Natural killer cell treated with Interleukin-12 subunit alpha and Interleukin-12 subunit beta and Interleukin-15 and Interleukin-18, amount 100 ng/mL, for 72 hours (primary cell): ENCODE data around the gene ZFP69B. TPM values are rescaled to one million over a fixed set of nuclear protein-coding genes. Genes with fewer than 3 reads are reported as not detected.

Source experiments
- ATAC-seq, 2 donors: fragments of 150-1000 bp; cut with Tn5 transposase in 1 of 2; sonication (Bioruptor Pico), chemical (Tn5 transposase) in 1 of 2; 2 replicates each; pipeline ENCODE4 v1.10.0; 2021
- DNase-seq: peaks from one replicate; pipeline ENCODE4 v3.0.0; 2022; ENCODE audit warnings: low spot score
- H3K27ac Mint-ChIP-seq, 2 donors: 1 replicate in 1 of 2; 2 replicates in 1 of 2; pipeline ENCODE4 v1.8.0; 2022; ENCODE audit warnings: mixed read lengths in 2 of 2, mild to moderate bottlenecking in 1 of 2, moderate library complexity in 1 of 2
- H3K27me3 Mint-ChIP-seq, 2 donors: 1 replicate in 1 of 2; 2 replicates in 1 of 2; pipeline ENCODE4 v1.8.0; 2022; ENCODE audit warnings: mixed read lengths in 2 of 2
- H3K36me3 Mint-ChIP-seq: one replicate; pipeline ENCODE4 v1.8.0; 2022; ENCODE audit warnings: mixed read lengths
- H3K4me1 Mint-ChIP-seq, 2 donors: 1 replicate in 1 of 2; 2 replicates in 1 of 2; pipeline ENCODE4 v1.8.0; 2022; ENCODE audit warnings: low read depth in 2 of 2, mixed read lengths in 2 of 2, mild to moderate bottlenecking in 1 of 2
- H3K4me3 Mint-ChIP-seq: one replicate; pipeline ENCODE4 v1.8.0; 2022; ENCODE audit warnings: mixed read lengths
- H3K9me3 Mint-ChIP-seq: 2 replicates; pipeline ENCODE4 v1.8.0; 2022; ENCODE audit warnings: mixed read lengths
- total RNA-seq, 2 donors: library from RNA; stranded (reverse); gene quantifications; one replicate each; pipeline ENCODE4 v1.2.3, GENCODE V29; 2022

ZFP69B gene
- 1 to 10 TPM; 4.0 to 6.2 TPM for total RNA-seq

DNA sequence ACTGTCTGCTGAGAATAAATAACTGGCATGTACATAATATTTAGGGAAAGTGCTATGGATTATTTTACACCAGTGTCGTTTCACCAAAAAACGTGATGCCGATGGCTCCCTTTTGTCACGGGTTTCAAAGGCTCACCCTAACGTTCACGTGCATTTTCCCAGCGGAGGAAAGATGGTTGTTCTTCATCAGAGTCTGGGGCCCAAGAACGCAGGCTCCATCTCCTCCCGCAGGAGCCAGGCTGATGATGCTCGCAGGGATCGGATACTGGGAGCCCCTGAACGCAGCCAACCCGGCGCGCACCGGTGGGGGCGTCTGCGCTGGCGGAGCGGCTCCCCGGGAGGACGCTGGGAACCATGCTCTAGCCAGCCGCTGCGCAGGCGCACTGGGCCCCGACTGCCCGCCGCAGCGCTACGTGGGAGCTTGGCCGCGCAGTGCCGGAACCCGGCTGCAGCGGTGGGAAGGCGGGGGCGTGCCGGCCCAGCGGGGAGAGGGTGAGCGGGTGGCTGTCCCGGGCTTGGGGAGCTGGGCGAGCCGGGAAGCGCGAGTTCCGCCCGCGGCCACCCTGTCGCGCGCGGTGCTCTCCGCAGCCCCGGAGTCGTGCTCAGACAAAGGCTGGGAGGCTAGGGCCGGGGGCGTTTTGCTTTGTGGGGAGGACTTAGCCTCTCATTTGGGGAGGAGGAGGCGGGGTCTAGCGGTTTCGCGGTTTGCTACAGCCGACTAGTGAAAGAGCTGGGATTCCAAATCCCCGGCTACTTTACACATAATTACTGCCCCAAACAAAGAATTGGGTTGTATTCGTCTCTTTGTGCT is at the start of gene ZFP69B:
TSS of gene ZFP69B (plus strand) at position 793 of the 811 bp plus-strand sequence. CDS start 486 bp downstream, outside the sequence.
- ATAC-seq = peak; percentile 91 to 93
- no peaks in the 10 kb centered on the region for H3K27me3 Mint-ChIP-seq
- peak within 1 kb of the TSS; percentile 97 for H3K27ac Mint-ChIP-seq
- H3K36me3 Mint-ChIP-seq = peaks cover 47% of the 10 kb centered on the region
- peaks cover 19% of the 10 kb centered on the region for H3K9me3 Mint-ChIP-seq
- H3K4me3 Mint-ChIP-seq = peak within 1 kb of the TSS; percentile 93
- H3K4me1 Mint-ChIP-seq = peaks cover 21 to 24% of the 10 kb centered on the region in 2 donors
- DNase-seq = peak; percentile 98

DNA sequence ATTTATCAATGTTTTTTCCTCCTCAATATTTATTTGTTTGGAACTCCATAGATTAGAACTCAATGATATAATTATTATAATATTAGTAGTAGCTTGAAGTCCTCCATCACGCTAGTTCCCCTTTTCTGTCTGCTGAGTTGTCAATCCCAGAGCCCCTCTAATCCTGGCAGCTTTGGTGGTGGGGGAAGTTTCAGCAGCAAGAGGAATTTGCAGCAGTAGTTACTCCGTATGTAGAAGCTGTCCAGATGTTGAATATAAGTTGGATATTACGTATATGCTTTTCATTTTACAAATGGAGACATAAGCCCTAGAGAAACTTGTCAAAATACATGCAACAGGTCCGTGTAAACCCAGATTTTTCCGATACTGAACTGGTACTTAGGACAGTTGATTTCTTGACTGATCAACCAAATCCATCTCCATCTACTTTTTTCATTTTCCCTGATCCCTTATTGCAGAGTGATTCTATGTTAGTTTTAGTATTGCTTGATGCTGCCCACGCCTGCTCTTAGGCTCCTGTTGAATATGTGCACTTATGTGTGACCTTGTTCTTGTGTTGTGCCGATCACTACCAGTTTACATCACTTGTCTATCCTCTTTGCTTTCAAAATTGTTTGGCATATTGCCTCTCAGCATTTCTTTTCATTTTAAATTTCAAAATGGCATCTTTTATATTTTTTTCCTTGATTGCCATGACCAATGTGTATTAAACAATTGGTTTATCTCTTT is 48.6 kb upstream of the ZFP69B start:
- Mint-ChIP-seq H3K4me3 (peak overlapping the region; percentile 81), H3K27ac (peak overlapping the region; percentile 57 to 89), H3K9me3 (no peaks in the 10 kb centered on the region), H3K36me3 (peaks cover 13% of the 10 kb centered on the region), H3K4me1 (peaks cover 45 to 58% of the 10 kb centered on the region in 2 donors), H3K27me3 (no peaks in the 10 kb centered on the region)
- no peak for ATAC-seq
- DNase-seq = no peak

DNA sequence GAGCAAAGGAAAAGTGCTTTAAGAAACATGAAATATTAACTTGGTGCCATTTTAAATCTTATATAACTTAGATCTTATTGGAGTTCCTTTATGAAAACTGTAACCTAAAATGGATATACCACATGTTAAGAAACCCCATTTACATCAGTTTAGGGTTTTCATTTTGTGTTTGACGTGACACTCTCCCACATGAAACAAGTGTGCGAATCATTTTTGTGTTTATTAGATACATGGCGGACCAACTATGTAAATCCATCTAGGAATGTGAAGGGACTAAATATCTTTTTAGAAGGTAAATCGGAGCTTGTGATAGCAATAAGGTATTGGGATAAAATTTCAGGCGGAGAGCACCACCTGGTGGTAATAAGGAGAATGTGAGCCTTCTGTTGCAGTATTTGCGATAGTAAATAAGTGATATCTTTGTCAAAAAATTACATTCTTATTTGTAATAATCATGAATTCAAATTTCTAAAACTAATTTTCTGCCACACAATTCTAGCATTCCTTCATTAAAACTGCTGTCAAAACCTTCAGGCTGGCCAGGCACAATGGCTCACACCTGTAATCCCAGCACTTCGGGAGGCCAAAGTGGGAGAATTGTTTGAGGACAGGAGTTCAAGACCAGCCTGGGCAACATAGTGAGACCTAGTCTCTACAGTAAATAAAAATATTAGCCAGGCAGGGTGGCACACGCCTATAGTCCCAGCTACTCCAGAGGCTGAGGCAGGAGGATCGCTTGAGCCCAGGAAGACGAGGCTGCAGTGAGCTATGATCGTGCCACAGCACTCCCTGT is 45.4 kb upstream of the ZFP69B start:
- DNase-seq (no peak), ATAC-seq (peak in 1 of 2 donors; percentile 63)
- Mint-ChIP-seq H3K27me3 (no peaks in the 10 kb centered on the region), H3K36me3 (peaks cover 19% of the 10 kb centered on the region), H3K4me1 (peaks cover 38 to 39% of the 10 kb centered on the region in 2 donors), H3K27ac (peak overlapping the region; percentile 57 to 89), H3K4me3 (peak overlapping the region; percentile 40), H3K9me3 (no peaks in the 10 kb centered on the region)

DNA sequence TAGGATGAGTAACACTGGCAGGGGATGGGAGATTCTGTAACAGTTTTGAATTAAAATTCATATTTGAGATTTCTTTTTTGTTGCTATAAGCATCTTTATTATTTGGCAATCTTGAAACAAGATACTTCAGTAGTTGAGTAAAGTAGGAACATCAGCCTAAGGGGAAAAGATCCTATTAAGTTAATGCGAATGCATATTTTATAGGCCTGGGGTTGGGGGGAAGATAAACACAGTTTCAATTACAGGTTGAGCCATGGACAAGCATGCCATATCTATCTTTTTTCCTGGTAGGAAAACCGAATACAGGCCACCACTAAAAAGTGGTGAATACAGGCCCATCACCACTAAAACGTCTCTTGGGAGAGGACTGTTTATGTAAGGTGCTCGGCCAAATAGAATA is 44.5 kb upstream of the ZFP69B start:
- no peak for ATAC-seq
- Mint-ChIP-seq H3K4me1 (peaks cover 30 to 31% of the 10 kb centered on the region in 2 donors), H3K4me3 (no peak overlapping the region), H3K27ac (peak overlapping the region in 1 of 2 donors; percentile 13), H3K9me3 (no peaks in the 10 kb centered on the region), H3K27me3 (no peaks in the 10 kb centered on the region), H3K36me3 (peaks cover 13% of the 10 kb centered on the region)
- DNase-seq = no peak

- ATAC-seq (no peak), DNase-seq (no peak)
- Mint-ChIP-seq H3K4me1 (peaks cover 26 to 27% of the 10 kb centered on the region in 2 donors), H3K4me3 (no peak overlapping the region), H3K9me3 (no peaks in the 10 kb centered on the region), H3K36me3 (peaks cover 17% of the 10 kb centered on the region), H3K27me3 (no peaks in the 10 kb centered on the region), H3K27ac (no peak overlapping the region)
Observed at GRCh38 chr1:40407453-40407852, 42.8 kb upstream of the ZFP69B start.

DNA sequence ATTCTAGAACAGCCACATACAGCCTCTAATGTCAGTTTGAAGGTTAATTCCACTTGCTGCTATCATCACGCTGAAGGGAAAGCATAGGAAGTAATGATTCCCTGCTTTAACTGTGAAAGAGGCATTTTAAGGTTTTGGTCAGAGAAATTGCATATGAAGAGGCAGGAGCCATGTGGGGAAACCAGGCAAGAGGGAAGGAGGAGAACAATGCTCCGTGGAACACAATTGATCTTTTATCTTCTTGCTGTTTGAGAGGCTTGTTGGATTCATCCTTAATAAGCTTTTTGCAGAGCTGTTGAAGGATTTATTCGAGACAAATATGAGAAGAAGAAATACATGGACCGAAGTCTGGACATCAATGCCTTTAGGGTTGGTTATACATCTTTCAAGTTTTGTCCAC is 40.8 kb upstream of the ZFP69B start:
- Mint-ChIP-seq H3K27me3 (no peaks in the 10 kb centered on the region), H3K4me1 (peaks cover 31 to 40% of the 10 kb centered on the region in 2 donors), H3K9me3 (no peaks in the 10 kb centered on the region), H3K36me3 (peaks cover 31% of the 10 kb centered on the region), H3K4me3 (no peak overlapping the region), H3K27ac (no peak overlapping the region)
- ATAC-seq = no peak
- no peak for DNase-seq

GRCh38 chr1:40411294-40411693 is 39.0 kb upstream of the ZFP69B start:
- Mint-ChIP-seq H3K36me3 (peaks cover 45% of the 10 kb centered on the region), H3K27ac (no peak overlapping the region), H3K27me3 (no peaks in the 10 kb centered on the region), H3K4me1 (peaks cover 43 to 48% of the 10 kb centered on the region in 2 donors), H3K9me3 (no peaks in the 10 kb centered on the region), H3K4me3 (no peak overlapping the region)
- DNase-seq (no peak), ATAC-seq (no peak)

DNA sequence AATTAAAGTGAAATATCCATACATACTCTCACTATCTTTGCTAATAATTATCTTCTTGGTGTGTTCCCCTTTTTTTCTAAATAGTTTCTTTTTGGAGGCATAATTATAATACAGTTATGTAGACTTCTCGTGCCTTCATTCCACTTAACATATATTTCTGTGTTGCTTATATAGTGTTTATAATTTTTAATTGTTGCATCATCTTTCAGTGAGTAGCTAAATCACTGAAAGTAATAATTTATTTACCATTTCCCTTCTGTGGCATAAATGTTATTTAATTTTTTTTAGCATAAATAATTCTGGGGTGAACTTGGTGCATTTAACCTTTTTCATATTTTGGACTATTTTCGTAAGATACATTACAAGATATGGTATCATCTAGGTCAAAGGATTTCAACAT is 38.4 kb upstream of the ZFP69B start:
- no peaks in the 10 kb centered on the region for H3K9me3 Mint-ChIP-seq
- no peaks in the 10 kb centered on the region for H3K27me3 Mint-ChIP-seq
- DNase-seq (no peak), ATAC-seq (no peak)
- H3K4me3 Mint-ChIP-seq = no peak overlapping the region
- H3K4me1 Mint-ChIP-seq = peaks cover 43 to 45% of the 10 kb centered on the region in 2 donors
- H3K27ac Mint-ChIP-seq = peak overlapping the region; percentile 40 to 84
- H3K36me3 Mint-ChIP-seq = peaks cover 46% of the 10 kb centered on the region

- Mint-ChIP-seq H3K9me3 (no peaks in the 10 kb centered on the region), H3K27me3 (no peaks in the 10 kb centered on the region), H3K27ac (peak overlapping the region; percentile 84 to 89), H3K4me1 (peaks cover 39 to 43% of the 10 kb centered on the region in 2 donors), H3K4me3 (peak overlapping the region; percentile 43), H3K36me3 (peaks cover 65% of the 10 kb centered on the region)
- ATAC-seq (no peak), DNase-seq (no peak)
Observed at GRCh38 chr1:40413527-40414252, 36.6 kb upstream of the ZFP69B start.

DNA sequence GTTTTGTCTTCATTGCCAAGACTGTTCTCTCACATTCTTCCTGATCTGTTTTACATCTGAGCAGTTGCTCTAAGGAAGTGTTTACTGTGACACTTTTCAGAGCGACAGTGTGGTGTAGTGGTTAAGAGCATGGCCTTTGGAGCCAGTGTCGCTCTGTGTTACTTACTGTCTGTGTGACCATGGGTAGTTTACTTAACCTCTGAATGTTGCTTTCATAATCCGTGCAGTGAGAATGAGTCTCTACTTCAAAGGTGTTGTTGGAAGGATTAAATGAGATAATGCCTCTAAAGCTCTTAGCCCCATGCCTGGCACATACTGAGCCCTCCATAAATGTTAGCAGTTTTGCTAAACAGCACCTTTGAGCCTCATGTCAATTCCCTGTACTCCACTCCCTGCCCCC is 35.9 kb upstream of the ZFP69B start:
- DNase-seq = no peak
- H3K27me3 Mint-ChIP-seq = no peaks in the 10 kb centered on the region
- no peaks in the 10 kb centered on the region for H3K9me3 Mint-ChIP-seq
- ATAC-seq = peak; percentile 80 to 90
- H3K4me1 Mint-ChIP-seq = peaks cover 39 to 43% of the 10 kb centered on the region in 2 donors
- H3K36me3 Mint-ChIP-seq = peaks cover 67% of the 10 kb centered on the region
- H3K27ac Mint-ChIP-seq = peak overlapping the region; percentile 84 to 89
- peak overlapping the region; percentile 43 for H3K4me3 Mint-ChIP-seq

DNA sequence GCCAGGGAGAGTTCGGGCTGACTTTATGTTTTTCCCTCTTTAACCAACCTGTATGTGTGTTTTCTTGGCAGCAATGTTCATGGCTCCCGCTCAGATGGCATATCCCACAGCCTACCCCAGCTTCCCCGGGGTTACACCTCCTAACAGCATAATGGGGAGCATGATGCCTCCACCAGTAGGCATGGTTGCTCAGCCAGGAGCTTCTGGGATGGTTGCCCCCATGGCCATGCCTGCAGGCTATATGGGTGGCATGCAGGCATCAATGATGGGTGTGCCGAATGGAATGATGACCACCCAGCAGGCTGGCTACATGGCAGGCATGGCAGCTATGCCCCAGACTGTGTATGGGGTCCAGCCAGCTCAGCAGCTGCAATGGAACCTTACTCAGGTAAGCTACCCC is 33.6 kb upstream of the ZFP69B start:
- peaks cover 72% of the 10 kb centered on the region for H3K36me3 Mint-ChIP-seq
- H3K4me1 Mint-ChIP-seq = peaks cover 42 to 49% of the 10 kb centered on the region in 2 donors
- no peak overlapping the region for H3K4me3 Mint-ChIP-seq
- H3K27me3 Mint-ChIP-seq = no peaks in the 10 kb centered on the region
- ATAC-seq = no peak
- DNase-seq = no peak
- peak overlapping the region in 1 of 2 donors; percentile 65 for H3K27ac Mint-ChIP-seq
- no peaks in the 10 kb centered on the region for H3K9me3 Mint-ChIP-seq

DNA sequence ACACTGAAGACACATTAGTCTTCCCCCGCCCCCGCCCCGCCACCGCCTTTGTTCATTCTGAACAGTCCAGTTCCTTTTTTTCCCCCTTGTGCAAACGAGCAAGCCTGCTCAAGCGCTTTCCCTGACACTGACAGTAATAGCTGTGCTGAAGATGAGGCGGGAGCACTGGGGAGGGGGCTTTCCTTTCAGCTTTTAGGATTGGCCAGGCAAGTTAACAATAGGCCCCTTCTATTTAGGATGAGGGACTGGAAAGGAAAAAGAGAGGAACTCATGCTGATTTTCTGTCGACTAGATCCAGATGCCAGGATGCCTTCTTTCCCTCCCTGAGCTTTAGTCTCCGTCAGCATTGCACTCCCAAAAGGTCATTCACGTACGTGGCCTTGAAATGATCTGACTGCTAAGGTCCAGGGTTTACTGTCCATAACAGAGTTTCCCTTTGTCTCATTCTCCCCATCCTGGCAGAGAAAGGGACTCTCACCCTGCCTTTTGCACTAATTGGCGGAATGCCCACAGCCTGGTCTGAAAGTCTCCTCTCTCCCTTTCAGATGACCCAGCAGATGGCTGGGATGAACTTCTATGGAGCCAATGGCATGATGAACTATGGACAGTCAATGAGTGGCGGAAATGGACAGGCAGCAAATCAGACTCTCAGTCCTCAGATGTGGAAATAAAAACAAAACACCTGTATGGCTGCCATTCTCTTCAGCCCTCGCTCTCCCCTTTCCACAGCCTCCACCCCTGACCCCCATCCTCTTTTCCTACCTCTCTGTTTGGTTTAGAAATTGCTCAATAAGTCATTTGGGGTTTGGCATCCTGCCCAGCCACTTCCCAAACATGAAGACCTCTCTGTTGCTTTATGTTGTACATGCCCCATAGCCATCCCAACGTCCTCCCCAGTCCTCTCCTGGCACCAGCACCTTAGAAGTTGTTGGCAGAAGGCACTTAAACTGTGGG is 28.6 kb upstream of the ZFP69B start:
- H3K9me3 Mint-ChIP-seq = no peaks in the 10 kb centered on the region
- H3K4me1 Mint-ChIP-seq = peaks cover 14 to 16% of the 10 kb centered on the region in 2 donors
- H3K27me3 Mint-ChIP-seq = no peaks in the 10 kb centered on the region
- peaks cover 52% of the 10 kb centered on the region for H3K36me3 Mint-ChIP-seq
- no peak overlapping the region for H3K4me3 Mint-ChIP-seq
- ATAC-seq = no peak
- DNase-seq = no peak
- H3K27ac Mint-ChIP-seq = peak overlapping the region in 1 of 2 donors; percentile 46
